Hematopoietic multipotent progenitor cell treated with erythropoietin and hydrocortisone succinate and interleukin-3 and kit ligand, for 8 days (in vitro differentiated cells): ENCODE results near the gene RASA3.
"Not testable (repeated sequence)": the region's sequence is repeated elsewhere in the genome, so short reads cannot be mapped to it uniquely, and the experiment has no call there.

Experiments used
- DNase-seq: peaks from one replicate; pipeline ENCODE4 v3.0.0-alpha.2; 2015

RASA3 gene

DNA sequence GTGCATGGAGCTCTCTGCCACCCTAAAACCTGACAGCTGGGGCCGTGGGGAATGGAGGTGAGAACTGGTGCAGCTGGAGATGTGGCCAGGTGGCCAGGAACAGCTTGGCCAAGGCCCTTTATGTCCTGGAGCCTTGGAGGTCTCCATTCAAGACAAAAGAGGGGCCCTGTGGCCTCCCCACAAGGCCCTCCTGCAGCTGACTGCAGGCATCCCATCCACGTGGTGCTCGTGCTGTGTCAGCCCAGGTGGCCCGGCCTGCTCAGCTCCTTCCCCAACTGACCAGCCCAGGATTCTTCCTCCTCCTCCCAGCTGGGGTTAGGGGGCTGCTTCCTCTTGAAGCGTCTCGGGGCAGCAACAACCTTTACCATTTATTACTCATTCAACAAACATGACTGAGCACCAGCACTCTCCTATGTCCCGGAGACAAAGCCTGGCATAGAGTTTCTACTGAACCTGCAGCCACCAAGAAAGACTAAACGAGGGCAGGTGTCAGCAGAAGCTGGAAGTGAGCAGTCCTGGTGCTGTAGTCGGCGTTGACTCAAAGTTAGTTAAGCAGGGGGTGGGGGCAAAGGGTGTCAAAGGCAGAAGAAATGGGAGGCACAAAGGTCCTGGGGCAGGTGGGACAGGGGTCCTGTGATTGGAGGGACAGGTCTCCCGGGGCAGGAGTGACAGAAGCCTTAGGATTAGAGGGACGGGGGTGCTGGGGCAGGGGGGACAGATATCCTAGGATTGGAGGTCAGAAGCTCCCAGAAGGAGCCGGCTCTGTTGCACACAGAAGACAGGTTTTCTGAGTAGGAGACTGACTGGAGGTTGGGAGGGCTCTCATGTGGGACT, 135.3 kb downstream of the RASA3 start:
- no peak for DNase-seq

DNA sequence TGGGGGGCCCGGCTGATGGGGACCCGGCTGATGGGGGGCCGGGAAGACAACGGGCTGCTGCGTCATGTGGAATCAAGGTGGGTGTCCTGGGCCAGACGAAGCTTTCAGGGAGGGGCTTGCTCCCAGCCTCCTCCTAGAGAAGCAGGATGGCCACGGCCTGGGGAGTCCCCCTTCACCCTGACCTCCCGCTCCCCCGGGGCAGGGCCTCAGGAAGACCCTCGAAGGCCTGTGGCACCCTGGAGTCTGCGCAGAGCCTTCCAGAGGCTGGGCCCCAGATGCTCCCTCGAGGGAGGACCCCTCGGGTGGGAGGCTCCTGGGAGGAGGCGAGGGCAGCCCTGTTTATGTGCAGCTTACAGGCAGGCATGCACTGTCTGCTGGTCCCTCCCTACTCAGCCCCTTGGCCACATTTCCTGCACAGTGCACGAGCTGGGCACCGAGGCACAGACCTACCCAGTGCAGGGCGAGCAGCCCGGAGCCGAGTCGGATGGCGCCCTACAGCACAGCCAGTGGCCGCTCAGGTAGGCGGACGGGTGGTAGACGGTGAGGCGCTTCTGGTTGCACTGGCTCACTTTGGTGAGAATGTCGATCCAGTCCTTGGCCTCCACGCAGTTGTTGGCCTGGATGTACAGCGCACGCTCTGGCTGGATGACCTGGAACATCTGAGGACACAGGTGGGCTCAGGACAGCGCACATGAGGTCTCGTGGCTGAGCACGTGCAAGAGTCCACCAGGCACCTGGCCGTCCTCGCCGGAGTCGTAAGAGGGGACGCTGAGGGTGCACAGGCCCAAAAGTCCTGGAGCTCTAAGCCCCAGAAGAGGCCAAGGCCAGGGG, 136.1 kb downstream of the RASA3 start:
- no peak for DNase-seq

DNA sequence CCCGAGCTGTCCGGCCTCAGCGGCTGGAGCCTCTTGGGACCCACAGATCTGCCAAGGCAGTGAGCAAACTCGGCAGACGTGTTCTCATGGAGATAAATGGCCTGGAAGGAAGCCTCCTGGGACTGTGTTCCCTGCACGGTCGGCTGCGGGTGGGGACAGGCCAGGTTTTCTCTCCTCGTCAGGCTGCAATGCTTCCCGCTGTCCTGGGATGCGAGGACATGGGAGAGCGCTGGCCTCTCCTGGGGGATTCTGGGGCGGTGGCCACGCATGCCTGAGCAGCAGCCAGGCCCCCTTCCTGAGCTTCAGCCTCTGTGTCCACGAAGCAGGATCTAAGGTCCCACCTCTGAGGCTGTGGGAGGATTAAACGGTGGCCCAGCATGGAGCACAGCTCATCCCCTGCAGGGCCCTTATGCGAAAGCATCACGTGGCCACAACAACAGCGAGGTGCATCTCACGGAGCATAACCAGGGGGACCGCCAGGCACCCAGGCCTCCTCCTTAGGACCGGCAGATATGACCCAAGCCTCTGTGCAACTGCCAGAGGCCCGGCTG, 137.3 kb downstream of the RASA3 start:
- DNase-seq, result no peak

- DNase-seq, result no peak
Observed at GRCh38 chr13:113992276-113993005, 140.0 kb downstream of the RASA3 start.

- no peak for DNase-seq
Observed at GRCh38 chr13:113991676-113992179, 140.7 kb downstream of the RASA3 start.

- DNase-seq, result no peak
Observed at GRCh38 chr13:113991191-113991669, 141.2 kb downstream of the RASA3 start.

DNA sequence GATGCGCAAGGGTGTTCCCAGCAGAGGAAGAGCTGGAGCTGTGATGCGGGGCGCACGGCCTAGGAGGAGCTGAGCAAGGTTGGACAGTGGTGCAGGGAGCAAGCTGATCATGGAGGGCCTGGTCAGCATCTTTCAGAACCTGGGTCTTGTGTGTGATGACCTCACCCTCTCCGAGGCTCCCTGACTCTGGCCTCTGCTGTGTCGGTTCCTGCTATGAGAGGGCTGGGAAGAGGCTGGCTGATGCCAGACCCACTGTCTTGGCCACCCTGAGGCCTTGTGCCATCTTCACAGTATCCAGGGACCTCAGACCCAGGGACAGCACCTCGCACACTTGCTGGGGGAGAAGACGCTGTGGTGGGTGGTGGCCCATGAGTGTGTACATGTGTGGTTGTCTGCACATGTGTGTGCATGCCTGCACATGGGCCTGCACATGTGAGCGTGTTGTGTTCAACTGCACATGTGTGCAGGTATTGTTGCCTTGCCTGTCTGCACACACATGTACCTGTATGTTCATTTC, 142.0 kb downstream of the RASA3 start:
- no peak for DNase-seq

DNA sequence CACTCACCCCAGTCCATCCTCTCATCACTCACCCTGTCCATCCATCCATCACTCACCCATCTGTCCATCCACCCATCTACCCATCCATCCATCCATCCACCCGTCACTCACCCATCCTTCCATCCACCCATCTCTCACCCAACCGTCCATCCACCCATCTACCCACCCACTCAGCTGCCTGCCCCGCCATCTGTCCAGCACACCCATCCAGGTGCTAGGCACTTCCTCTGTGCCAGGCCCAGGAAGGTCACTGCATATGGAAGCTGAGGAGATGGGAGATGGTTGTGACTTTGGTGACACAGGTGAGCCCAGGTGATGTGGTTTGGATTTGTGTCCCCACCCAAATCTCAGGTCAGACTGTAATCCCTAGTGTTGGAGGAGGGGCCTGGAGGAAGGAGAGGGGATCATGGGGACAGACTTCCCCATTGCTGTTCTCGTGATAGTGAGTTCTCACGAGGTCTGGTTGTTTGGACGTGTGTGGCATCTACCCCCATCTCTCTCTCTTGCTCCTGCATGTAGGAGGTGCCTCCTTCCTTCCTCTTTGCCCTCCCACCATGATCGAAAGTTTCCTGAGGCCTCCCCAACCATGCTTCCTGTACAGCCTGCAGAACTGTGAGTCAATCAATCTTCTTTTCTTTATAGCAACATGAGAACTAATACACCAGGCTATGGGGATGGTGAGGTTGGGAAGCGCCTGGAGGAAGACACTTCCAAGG, 142.7 kb downstream of the RASA3 start:
- DNase-seq, result no peak

DNA sequence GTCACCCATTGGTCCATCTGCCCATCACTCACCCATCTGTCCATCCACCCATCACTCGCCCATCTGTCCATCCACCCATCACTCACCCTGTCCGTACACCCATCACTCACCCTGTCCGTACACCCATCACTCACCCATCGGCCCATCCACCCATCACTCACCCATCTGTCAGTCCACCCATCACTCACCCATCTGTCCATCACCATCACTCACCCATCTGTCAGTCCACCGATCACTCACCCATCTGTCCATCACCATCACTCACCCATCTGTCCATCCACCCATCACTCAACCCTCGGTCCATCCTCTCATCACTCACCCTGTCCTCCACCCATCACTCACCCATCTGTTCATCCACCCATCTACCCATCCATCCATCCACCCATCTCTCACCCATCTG, 143.6 kb downstream of the RASA3 start:
- not testable (repeated sequence) for DNase-seq

DNA sequence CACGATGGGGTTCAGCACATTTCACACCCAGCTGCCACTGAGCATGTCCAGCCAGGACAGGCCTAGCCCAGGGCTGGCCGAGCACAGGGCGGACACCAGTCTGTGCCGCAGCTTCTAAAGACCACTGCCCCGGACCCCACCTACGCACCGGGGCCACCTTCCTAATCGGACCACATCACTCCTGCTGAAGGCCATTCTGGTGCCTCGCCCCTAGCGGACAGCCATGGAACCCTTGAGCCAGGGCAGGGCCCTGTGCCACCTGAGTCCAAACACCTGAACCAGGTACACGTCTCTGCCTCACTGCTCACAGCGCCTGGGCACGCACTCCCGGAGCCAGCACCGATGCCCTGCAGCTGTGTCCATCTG, 150.1 kb downstream of the RASA3 start:
- no peak for DNase-seq

DNA sequence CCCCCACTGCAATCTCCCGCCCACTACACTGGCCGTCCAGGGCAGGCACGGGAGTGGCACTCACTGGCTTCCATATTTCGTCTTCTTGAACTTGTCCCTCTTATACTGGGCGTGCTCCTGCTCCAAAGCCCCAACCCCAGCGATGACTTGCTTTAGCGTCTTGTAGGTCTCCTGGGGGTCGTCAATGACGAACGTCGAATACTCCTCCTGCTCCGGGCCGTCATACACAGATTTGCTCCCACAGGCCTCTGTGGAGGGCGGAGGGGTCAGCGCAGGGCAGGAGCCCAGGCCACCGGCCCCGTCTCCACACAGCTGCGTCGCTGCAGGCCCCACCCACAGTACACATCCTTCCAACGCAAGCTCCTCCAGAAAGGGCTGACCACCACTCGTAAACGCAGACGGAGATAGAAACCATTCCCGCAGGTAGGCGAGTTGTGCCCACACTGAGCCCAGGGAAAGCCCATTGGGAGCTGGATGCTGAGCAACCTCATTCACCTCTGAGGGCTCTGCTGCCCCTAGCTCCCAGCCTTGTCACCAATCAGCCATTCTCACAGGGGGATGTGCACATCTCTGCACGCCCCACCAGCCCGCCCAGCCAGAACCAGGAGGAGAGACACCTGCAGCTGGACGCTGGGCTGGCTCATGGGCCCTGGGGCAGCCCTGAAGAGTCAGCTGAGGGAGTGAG, 150.7 kb downstream of the RASA3 start:
- DNase-seq, result no peak

GRCh38 chr13:113981194-113981605, 151.2 kb downstream of the RASA3 start:
- peak; percentile 15 for DNase-seq

DNA sequence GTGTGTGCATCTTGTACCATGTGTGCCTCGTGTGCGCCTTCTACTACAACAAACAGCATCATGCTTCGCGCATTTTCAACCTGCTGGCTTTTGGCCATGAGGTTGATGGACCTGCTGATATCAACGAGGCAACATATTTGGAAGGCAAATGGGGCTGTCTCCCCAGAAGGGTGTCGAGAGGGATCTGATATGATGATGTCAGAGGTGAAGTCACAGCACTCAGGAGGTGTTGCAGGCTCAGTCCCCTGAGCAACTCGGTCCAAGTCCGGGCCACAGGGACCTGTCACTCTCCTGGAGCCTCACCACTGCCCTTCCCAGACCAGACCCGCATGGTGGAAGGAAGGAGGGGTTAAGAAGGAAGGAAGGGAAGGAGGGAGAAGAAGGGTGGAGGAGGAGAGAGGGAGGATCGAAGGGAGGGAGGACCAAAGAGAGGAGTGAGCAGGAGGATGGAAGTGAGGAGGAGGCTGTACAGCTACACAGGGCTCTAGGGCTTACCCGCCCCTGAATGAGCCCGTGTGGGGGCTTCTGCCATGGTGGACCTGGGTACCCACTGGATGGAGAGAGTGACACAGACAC, 151.8 kb downstream of the RASA3 start:
- DNase-seq, result no peak

DNA sequence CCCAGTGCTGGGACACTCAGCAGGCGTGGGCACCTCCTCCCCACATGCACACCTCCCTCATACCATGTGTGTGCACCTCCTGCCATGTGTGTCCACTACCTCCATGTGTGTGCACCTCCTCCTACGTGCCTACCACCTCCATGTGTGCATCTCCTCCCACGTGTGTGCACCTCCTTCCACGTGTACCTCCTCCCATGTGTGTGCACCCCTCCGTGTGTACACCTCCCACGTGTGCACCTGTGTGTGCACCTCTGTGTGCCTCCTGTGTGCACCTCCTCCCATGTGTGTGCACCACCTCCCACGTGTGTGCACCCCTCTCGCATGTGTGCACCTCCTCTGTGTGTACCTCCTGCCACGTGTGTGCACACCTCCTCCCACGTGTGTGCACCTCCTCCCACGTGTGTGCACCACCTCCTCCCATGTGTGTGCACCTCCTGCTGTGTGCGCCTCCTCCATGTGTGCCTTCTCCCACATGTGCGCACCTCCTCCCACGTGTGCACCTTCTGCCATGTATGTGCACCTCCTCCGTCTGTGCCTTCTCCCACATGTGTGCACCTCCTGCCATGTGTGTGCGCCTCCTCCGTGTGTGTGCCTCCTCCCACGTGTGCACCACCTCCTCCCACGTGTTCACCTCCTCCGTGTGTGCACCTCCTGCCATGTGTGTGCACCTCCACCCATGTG, 152.5 kb downstream of the RASA3 start:
- DNase-seq, result no peak

DNA sequence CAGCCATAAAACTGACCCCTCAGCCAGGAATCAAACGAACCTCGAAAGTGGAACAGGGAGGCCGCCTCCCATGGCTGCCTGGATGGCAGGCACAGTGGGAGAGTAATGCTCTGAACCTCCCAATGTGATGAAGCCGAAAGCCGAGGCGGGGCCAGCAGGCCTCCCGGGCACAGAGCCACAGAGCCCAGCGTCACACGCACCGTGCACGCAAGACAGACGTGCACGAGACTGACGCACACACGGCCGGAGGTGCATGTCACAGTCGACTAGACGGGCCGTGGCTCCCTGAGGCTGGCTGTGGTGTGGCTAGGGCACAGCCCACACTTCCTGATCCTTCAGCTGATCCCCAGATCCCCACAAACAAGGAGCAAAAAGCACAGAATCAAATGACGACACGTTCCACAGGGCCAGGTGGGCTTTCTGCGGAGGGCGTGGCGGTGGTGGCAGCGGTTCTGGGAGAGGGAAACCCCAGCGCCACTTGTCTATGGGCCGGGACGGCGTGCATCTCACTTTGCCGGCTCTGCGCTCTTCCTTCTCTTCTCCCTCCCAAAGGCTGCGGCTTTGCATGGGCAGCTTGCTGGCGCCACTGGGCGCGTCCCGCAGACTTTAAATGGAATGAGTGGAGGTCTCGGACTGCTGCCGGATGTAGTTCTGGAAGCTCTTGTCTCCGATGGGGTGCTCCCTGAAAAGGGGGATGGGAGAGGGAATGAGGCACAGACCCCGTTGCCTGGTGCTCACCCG, 153.5 kb downstream of the RASA3 start:
- no peak for DNase-seq

GRCh38 chr13:113977976-113978375, 154.4 kb downstream of the RASA3 start:
- no peak for DNase-seq

DNA sequence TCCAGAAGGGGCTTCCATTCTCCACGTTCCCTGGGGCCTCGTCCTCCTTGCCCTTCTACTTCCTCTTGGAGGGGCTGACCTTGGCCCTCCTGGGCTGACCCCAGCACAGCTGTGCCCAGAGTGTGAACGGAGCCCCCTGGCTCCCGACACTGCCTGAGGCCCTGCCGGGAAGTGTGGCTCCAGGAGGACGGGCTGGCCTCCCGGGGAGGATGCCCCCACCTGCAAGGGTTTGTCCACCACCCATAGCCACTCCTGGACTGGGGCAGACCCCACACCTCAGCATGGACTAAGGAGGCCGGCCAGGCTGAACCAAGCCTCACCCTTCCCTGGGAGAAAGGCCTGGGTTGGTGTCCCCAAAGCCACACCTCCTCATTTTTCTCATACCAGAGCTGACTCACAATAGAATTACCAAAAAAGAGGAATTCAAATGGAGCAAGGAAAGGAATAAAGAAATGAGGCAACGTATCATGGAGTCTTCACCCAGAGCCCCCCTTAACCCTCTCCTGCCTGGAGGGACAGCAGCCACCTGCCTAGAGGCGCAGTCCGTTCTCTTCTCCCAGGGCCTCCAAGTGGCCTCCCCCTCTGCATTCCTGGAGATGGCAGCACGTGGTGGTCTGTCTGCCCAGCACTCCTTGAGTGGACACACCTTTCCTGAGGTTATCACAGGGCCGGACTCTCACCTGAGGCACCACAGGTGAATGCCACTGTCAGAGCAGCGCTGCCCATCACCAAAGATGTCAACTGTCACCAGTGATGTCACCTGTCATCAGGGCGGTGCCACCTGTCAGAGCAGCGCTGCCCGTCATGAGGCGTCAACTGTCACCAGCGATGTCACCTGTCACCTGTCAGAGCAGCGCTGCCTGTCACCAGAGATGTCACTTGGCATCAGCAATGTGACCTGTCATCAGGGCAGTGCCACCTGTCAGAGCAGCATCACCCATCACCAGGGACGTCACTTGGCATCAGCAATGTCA, 155.4 kb downstream of the RASA3 start:
- no peak for DNase-seq

DNA sequence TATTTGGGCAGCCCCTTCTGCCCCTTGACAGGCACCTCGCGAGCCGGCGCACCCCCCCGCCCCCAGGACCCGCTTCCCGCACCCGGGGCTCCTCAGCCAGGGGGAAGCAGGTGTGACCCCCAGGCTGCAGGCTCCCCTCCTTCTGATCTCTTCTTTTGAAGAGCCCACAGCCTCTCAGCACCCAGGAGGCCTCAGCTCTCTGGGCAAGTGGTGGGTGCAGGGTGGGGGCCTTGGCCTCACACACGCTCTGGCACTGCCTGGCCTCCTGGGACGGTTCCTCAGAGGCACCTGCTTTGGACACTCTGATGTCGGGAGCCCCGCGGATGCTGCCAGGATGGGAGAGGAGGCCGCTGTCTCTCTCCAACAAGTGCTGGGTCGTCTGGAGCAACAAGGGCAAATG, 157.0 kb downstream of the RASA3 start:
- no peak for DNase-seq
